ENCODE data around the gene POC1B.

- no peak for TF ChIP-seq CTCF (IDR thresholded peaks at IDR 0.05)
- no peak for TF ChIP-seq POLR2A (IDR thresholded peaks at IDR 0.05)
Observed at GRCh38 chr12:89429528-89429927, 96.3 kb downstream of the POC1B start.
